Epithelial cell of prostate (primary cell): ENCODE results near the gene OR10A5.
"Not testable (repeated sequence)": the region's sequence is repeated elsewhere in the genome, so short reads cannot be mapped to it uniquely, and the experiment has no call there.

ENCODE experiments used
- DNase-seq: peaks from one replicate; pipeline ENCODE4 v3.0.0-alpha.2; 2011; ENCODE audit warnings: low read depth, low spot score
- H3K27ac ChIP-seq: fragments of 450-650 bp; 2 replicates; pipeline ENCODE4 v1.5.1; 2017; ENCODE audit warnings: mild to moderate bottlenecking

OR10A5 gene

DNA sequence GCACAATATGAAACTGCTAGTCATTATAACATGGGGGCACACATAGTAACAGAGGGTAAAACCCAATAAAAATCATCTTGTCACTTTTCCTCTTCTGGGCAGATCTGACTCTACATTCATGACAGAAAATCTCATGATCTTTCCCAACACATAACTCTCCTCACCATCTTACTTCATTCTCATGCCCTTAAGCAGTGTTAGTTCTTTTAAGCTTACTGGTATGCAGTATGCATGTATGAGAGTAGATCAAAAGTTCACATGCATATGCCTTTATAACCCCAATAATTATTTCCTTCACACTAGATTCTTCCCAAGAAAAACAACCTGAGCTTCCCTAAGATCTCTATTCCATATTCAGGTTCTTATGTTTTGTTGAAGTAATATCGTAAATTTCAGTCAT lies 25.8 kb downstream of the OR10A5 start:
- H3K27ac ChIP-seq, result no peak overlapping the region
- DNase-seq, result no peak

DNA sequence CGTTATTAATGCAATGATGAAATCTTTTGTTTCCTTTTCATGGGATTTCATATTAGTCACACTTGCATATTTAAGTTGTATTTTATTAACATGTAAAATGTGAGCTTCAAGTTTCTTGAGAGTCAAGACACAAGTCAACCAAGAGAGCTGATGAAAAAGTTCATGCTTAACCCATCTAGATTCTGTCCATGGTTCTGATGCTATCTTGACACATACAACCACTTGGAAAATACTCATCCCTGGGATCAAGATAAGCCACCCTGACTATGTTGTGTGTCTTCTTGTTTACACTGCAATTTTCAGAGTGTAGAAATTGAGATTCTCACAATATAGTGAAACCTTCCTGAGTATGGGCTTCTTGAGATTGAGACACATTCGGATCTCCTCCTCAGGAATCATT lies 30.3 kb downstream of the OR10A5 start:
- H3K27ac ChIP-seq, result no peak overlapping the region
- DNase-seq, result no peak

DNA sequence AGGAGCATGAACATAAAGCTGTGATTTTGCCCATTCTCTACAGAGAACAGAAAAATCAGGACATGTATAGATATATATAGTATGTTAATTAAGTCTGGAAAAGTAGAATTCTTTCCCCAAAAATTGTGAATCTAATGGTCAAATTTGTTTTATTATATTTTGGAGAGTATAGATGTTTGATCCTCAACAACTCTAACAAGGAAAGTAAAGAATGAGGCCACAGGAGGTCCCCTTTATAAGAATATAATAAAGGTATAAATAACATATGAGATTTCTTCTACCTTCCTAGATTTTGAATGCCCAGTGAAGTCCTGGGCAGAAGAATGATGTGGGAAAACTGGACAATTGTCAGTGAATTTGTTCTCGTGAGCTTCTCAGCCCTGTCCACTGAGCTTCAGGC lies 30.8 kb downstream of the OR10A5 start, which contains the start of gene OR10A4:
TSS of gene OR10A4 (plus strand) at position 301 of the 400 bp plus-strand sequence. CDS start at position 324, 23 bp downstream.
- no peak within 1 kb of the TSS for H3K27ac ChIP-seq
- no peak for DNase-seq

DNA sequence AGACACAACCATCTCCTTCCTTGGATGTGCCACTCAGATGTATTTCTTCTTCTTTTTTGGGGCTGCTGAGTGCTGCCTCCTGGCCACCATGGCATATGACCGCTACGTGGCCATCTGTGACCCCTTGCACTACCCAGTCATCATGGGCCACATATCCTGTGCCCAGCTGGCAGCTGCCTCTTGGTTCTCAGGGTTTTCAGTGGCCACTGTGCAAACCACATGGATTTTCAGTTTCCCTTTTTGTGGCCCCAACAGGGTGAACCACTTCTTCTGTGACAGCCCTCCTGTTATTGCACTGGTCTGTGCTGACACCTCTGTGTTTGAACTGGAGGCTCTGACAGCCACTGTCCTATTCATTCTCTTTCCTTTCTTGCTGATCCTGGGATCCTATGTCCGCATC lies 31.4 kb downstream of the OR10A5 start:
- no peak for DNase-seq
- H3K27ac ChIP-seq, result no peak overlapping the region

DNA sequence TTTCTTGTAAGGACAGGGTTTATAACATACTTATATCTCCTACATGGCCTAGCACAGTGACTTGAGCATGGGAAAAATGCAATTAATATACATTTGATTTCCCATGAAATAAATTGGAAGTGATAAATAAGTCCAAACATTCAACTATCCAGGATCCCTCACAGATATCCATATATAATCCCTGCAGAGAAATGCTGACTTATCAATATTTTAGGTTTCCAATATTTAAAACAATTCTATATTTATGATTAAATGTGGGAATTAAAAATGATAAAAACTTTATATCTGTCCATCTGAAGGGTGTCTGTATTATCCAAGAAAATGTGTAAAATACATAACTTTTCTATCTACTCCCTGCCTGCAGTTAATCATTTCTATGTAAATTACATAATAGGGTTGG lies 37.3 kb downstream of the OR10A5 start:
- H3K27ac ChIP-seq, result no peak overlapping the region
- DNase-seq, result no peak

DNA sequence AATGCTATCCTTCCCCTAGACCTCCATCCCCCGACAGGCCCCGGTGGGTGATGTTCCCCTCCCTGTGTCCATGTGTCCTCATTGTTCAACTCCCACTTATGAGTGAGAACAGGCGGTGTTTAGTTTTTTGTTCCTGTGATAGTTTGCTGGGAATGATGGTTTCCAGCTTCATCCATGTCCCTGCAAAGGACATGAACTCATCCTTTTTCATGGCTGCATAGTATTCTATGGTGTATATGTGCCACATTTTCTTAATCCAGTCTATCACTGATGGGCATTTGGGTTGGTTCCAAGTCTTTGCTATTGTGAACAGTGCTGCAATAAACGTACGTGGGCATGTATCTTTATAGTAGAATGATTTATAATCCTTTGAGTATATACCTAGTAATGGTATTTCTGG lies 42.2 kb downstream of the OR10A5 start:
- not testable (repeated sequence) for DNase-seq, H3K27ac ChIP-seq

DNA sequence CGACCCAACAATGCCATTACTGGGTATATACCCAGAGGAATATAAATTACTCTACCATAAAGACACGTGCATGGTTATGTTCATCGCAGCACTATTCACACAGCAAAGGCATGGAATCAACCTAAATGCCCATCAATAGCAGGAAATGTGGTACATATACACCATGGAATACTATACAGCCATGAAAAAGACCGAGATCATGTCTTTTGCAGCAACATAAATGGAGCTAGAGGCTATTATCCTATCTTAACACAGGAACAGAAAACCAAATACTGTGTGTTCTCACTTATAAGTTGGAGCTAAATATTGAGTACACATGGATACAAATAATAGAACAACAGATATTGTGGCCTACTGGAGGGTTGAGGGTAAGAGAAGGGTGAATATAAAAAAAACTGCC lies 43.3 kb downstream of the OR10A5 start:
- no peak for DNase-seq
- H3K27ac ChIP-seq, result no peak overlapping the region

DNA sequence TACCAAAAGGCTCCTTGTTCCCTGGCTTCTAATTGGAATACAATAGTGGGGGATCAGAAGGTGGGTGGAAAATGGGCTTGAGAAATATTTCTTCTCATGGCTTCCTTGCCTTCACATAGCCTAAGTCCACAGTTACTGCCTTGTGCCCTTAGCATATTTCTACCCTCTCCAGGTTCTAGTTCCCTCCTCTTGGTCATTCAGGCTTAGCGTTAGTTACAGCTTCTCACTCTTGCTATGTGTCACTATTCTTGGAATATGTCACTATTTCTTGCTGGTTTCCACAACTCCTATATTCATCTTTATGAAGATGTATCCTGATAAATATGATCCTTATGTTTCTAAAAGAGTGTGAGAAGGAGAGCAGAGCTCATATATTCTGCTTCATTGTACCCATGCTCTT lies 44.4 kb downstream of the OR10A5 start:
- DNase-seq, result no peak
- no peak overlapping the region for H3K27ac ChIP-seq

DNA sequence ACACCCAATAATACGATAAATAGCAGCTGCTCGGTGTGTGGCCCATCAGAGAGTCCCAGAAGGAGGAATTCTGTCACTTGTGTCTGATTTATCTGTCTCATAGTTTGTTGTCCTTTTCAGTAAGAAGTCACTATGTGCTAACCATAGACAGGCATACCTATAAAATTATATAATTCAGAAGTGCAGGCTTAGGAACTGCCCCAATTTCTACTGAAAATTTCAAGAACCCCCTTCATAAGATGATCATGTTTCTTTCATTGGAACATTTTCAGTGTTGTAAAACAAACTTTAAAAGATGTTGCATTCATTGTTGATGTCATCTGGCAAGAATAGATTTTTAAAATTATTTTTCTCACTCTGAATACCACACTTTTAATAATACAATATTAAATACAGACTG lies 46.9 kb downstream of the OR10A5 start, which contains the start of gene OR2D2:
TSS of gene OR2D2 (minus strand) at position 101 of the 400 bp plus-strand sequence. CDS start at position 101, 0 bp downstream.
- no peak within 1 kb of the TSS for H3K27ac ChIP-seq
- DNase-seq, result no peak

DNA sequence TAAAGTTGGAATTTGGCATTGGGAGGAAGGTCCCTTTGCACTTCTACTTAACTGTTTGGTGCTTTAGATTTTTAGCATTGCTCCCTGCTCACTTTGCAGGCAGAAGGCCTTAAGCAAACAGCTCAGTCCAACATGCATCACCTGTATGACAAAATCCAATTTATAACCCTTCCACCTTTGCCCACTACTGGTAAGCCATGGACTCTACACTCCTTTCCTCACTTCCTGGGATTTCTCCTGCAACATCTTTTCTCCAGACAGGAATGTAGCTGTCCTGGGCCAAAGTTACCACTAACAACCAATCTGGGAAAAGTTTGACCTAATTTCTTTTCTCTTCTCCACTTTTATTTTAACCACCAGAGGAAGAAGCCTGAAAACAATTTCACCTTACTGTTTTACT lies 48.6 kb downstream of the OR10A5 start:
- H3K27ac ChIP-seq, result no peak overlapping the region
- DNase-seq, result no peak

DNA sequence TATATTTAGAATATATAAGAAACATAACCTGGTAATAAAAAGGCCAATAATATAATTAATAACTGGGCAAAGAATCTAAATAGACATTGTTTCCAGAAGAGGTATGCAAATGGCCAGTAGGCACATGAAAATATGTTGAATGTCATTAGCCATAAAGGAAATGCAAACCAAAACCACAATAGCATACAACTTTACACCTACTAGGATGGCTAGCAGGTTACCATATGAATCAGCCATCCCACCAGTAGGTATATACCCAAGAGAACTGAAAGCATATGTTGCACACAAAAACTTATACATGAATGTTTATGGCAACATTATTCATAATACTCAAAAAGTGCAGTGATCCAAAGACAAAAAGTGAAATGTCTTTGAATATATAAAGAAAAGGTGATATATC lies 49.5 kb downstream of the OR10A5 start:
- DNase-seq, result no peak
- H3K27ac ChIP-seq, result no peak overlapping the region
